GM23338 (cell line): Measurements from ENCODE around the gene ANKRD63. TPM values are rescaled to one million over a fixed set of nuclear protein-coding genes. Genes with fewer than 3 reads are reported as not detected.

Experiments
- ATAC-seq: fragments of 200-7000 bp; cut with Tn5 transposase; 3 replicates; pipeline ENCODE4 v1.9.1; 2020
- DNase-seq: peaks from one replicate; pipeline ENCODE4 v3.0.0-alpha.2; 2015; ENCODE audit warnings: low spot score
- H2AFZ ChIP-seq: fragments of 200-600 bp; sonication (generic); 2 replicates; pipeline ENCODE4 v1.8.0; 2016; ENCODE audit warnings: antibody characterized with exemption, mild to moderate bottlenecking, moderate library complexity
- H3F3A ChIP-seq: fragments of 200-600 bp; sonication (generic); replicated peaks from 2 replicates; pipeline ENCODE4 v1.8.0; 2017; ENCODE audit warnings: antibody characterized with exemption, mixed run types, low read depth
- H3K27ac ChIP-seq: fragments of 200-600 bp; sonication (generic); 2 replicates; pipeline ENCODE4 v1.6.1; 2016; ENCODE audit warnings: low read depth
- H3K27me3 ChIP-seq: fragments of 200-600 bp; sonication (generic); 2 replicates; pipeline ENCODE4 v1.8.0; 2016; ENCODE audit warnings: mild to moderate bottlenecking, mixed run types, moderate library complexity; ENCODE audit not compliant: insufficient read depth
- H3K36me3 ChIP-seq: fragments of 200-600 bp; sonication (generic); 2 replicates; pipeline ENCODE4 v1.8.0; 2016; ENCODE audit warnings: mild to moderate bottlenecking; ENCODE audit not compliant: insufficient read depth
- H3K4me1 ChIP-seq: fragments of 200-600 bp; sonication (generic); 2 replicates; pipeline ENCODE4 v1.8.0; 2016; ENCODE audit warnings: mild to moderate bottlenecking, moderate library complexity; ENCODE audit not compliant: insufficient read depth
- H3K4me2 ChIP-seq: fragments of 200-600 bp; sonication (generic); 2 replicates; pipeline ENCODE4 v1.7.1; 2017; ENCODE audit warnings: mixed run types
- H3K4me3 ChIP-seq: fragments of 200-600 bp; sonication (generic); 2 replicates; pipeline ENCODE4 v1.6.1; 2016; ENCODE audit warnings: mixed run types
- H3K79me2 ChIP-seq: fragments of 200-600 bp; sonication (generic); replicated peaks from 2 replicates; pipeline ENCODE4 v1.8.0; 2017; ENCODE audit warnings: mild to moderate bottlenecking; ENCODE audit not compliant: insufficient read depth
- H3K9me2 ChIP-seq: fragments of 200-600 bp; sonication (generic); 2 replicates; pipeline ENCODE4 v1.8.0; 2017; ENCODE audit not compliant: insufficient read depth
- H4K20me1 ChIP-seq: fragments of 200-600 bp; sonication (generic); replicated peaks from 2 replicates; pipeline ENCODE4 v1.8.0; 2017; ENCODE audit warnings: mild to moderate bottlenecking; ENCODE audit not compliant: insufficient read depth
- H3K27ac Mint-ChIP-seq: 2 replicates; pipeline ENCODE4 v1.8.0; 2020; ENCODE audit warnings: inconsistent platforms, mild to moderate bottlenecking, moderate library complexity, mixed read lengths
- H3K27me3 Mint-ChIP-seq: 3 replicates; pipeline ENCODE4 v1.8.0; 2022; ENCODE audit warnings: low read depth, mild to moderate bottlenecking, moderate library complexity, mixed read lengths, inconsistent platforms; ENCODE audit not compliant: insufficient read depth, poor library complexity
- H3K36me3 Mint-ChIP-seq: 3 replicates; pipeline ENCODE4 v1.8.0; 2021; ENCODE audit warnings: low read depth, mild to moderate bottlenecking, inconsistent platforms, moderate library complexity, mixed read lengths
- H3K4me1 Mint-ChIP-seq: 3 replicates; pipeline ENCODE4 v1.8.0; 2020; ENCODE audit warnings: mild to moderate bottlenecking, inconsistent platforms, mixed read lengths
- H3K4me3 Mint-ChIP-seq: 3 replicates; pipeline ENCODE4 v1.8.0; 2021; ENCODE audit warnings: moderate library complexity, mild to moderate bottlenecking, inconsistent platforms, mixed read lengths
- H3K9me3 Mint-ChIP-seq: 3 replicates; pipeline ENCODE4 v1.8.0; 2020; ENCODE audit warnings: moderate library complexity, mild to moderate bottlenecking, inconsistent platforms, mixed read lengths
- CREB1 ChIP-seq: fragments of 250-450 bp; sonication (Bioruptor Pico); IDR thresholded peaks from 2 replicates; pipeline ENCODE4 v1.5.0; 2020; ENCODE audit warnings: low read depth, mild to moderate bottlenecking, moderate library complexity
- EZH2 ChIP-seq: fragments of 200-600 bp; sonication (generic); IDR thresholded peaks from one replicate; pipeline ENCODE4 v1.8.0; 2017; ENCODE audit warnings: antibody characterized with exemption, mild to moderate bottlenecking, low read depth; ENCODE audit not compliant: unreplicated experiment
- EZH2phosphoT487 ChIP-seq: fragments of 200-600 bp; sonication (generic); IDR thresholded peaks from one replicate; pipeline ENCODE4 v1.8.1; 2018; ENCODE audit warnings: antibody characterized with exemption; ENCODE audit not compliant: unreplicated experiment
- POLR2AphosphoS5 ChIP-seq: IDR thresholded peaks from 2 replicates; pipeline ENCODE4 v1.6.1; 2016; ENCODE audit warnings: antibody characterized with exemption, low read depth
- ZNF114 ChIP-seq: fragments of 250-450 bp; sonication (Bioruptor Pico); IDR thresholded peaks from 2 replicates; pipeline ENCODE4 v1.5.0; 2020; ENCODE audit warnings: mild to moderate bottlenecking, moderate library complexity
- polyA plus RNA-seq: library from polyadenylated mRNA; unstranded; fragments of >200 nt; fragmentation: Nextera tagmentation; extraction: Ambion mirVana; gene quantifications from 2 replicates; pipeline ENCODE4 v1.2.1, GENCODE V29; 2016
- total RNA-seq: library from RNA; depleted of rRNA; stranded (reverse); fragments of >200 nt; shearing (Covaris generic); gene quantifications from 2 replicates; pipeline ENCODE4 v1.2.3, GENCODE V29; 2014
- TF ChIP-seq, protein P1 (sequence below), 2 experiments: fragments of 200-600 bp in 1 of 2; sonication (generic) in 1 of 2; conservative IDR thresholded peaks; 2 replicates each; pipeline versions ENCODE4 v1.5.1 to v1.6.1; 2016 to 2017; ENCODE audit warnings: antibody characterized with exemption in 2 of 2, low read depth in 2 of 2, mild to moderate bottlenecking in 2 of 2, moderate library complexity in 1 of 2
- TF ChIP-seq, protein P2 (sequence below): fragments of 250-450 bp; sonication (Bioruptor Pico); IDR thresholded peaks from 2 replicates; pipeline ENCODE4 v1.5.0; 2020; ENCODE audit warnings: mild to moderate bottlenecking, moderate library complexity
- TF ChIP-seq, protein P3 (sequence below): IDR thresholded peaks from 2 replicates; pipeline ENCODE4 v1.6.1; 2016; ENCODE audit warnings: antibody characterized with exemption

ANKRD63 gene
- total and polyA plus RNA-seq, 2 experiments from 2014 or later, result 0.59 TPM; not detected in 1

DNA sequence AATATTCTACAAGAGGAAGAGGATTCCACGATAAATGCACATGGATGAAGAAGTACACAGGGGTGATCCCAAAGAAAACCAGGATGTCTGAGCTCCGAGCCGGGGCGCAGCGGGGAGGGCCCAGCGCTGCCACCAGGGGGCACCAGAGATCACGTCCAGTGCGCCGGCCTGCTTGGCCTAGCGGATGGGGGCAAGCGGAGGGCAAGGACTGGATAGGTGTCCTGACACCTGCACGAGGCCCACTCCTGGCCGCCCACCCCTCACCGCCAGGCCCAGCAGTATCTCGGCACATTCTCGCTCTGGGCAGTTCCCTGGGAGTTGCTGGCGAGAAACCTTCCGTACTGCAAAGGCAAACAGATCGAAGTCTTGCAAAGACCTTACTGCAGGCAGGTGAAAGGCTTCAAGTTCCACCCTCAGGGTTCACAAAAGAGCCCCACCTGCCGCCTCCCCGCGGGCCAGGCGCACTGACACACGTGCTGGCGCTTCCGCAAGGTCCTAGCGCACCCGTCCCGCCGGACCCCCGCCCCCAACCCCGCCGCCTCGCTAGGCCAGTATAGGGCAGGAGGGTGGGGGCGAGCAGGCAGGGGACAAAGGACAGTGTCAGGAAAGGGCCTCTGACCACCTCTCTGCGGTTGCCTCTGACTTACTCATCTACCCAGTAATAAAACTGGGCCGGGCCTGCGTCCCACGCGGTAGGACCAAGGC lies 3.3 kb downstream of the ANKRD63 start:
- H3K27ac Mint-ChIP-seq, result no peak overlapping the region
- H3K4me2 ChIP-seq, result peak overlapping the region; percentile 86
- peaks cover 53% of the 10 kb centered on the region for H3K4me1 Mint-ChIP-seq
- TF ChIP-seq POLR2AphosphoS5 (no peak), CREB1 (CRISPR knock-in tag) (0 out of 2 replicates have a peak, but pooled peaks have one; percentile 15), EZH2 (no peak)
- TF ChIP-seq, protein P1, sequence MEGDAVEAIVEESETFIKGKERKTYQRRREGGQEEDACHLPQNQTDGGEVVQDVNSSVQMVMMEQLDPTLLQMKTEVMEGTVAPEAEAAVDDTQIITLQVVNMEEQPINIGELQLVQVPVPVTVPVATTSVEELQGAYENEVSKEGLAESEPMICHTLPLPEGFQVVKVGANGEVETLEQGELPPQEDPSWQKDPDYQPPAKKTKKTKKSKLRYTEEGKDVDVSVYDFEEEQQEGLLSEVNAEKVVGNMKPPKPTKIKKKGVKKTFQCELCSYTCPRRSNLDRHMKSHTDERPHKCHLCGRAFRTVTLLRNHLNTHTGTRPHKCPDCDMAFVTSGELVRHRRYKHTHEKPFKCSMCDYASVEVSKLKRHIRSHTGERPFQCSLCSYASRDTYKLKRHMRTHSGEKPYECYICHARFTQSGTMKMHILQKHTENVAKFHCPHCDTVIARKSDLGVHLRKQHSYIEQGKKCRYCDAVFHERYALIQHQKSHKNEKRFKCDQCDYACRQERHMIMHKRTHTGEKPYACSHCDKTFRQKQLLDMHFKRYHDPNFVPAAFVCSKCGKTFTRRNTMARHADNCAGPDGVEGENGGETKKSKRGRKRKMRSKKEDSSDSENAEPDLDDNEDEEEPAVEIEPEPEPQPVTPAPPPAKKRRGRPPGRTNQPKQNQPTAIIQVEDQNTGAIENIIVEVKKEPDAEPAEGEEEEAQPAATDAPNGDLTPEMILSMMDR (conservative IDR thresholded peaks at IDR 0.05; ENCODE audit: low read depth in 2 of 2), result peak; percentile 98
- peaks cover 22% of the 10 kb centered on the region for H3F3A ChIP-seq
- DNase-seq (peak; percentile 87), ATAC-seq (peak; percentile 37)
- H3K9me2 ChIP-seq, result no peaks in the 10 kb centered on the region
- H3K36me3 ChIP-seq, result no peaks in the 10 kb centered on the region
- peaks cover 64% of the 10 kb centered on the region for H3K27me3 Mint-ChIP-seq
- peak overlapping the region; percentile 69 for H3K4me3 Mint-ChIP-seq
- peak overlapping the region; percentile 91 for H2AFZ ChIP-seq
- H3K36me3 Mint-ChIP-seq, result peaks cover 2% of the 10 kb centered on the region; the same call in 2 of the 3 replicates
- no peaks in the 10 kb centered on the region for H4K20me1 ChIP-seq
- no peaks in the 10 kb centered on the region for H3K79me2 ChIP-seq
- H3K4me1 ChIP-seq, result peaks cover 28% of the 10 kb centered on the region
- H3K27me3 ChIP-seq, result peaks cover 64% of the 10 kb centered on the region
- H3K9me3 Mint-ChIP-seq, result no peaks in the 10 kb centered on the region
- H3K4me3 ChIP-seq, result peak overlapping the region; percentile 62
- H3K27ac ChIP-seq, result no peak overlapping the region

DNA sequence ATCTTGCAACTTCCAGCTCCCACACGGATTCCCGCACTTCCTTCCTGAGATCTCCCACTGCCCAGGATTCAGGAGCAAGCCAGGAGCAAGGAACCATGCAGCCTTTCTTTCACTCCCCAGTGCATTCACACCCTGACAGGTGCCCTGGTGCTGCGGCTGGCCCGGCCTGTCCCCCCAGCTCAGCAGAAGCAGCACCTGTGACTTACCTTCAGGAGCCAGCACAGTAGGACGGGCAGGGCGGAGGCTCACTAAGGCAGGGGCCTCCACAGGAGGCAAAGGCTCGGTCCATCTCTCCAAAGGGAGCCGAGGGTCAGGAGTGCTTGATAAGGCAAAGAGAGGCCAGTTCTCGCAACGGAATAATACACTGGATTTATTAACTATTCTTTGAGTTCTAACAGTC lies 4.8 kb downstream of the ANKRD63 start:
- no peak overlapping the region for H2AFZ ChIP-seq
- TF ChIP-seq, protein P2, sequence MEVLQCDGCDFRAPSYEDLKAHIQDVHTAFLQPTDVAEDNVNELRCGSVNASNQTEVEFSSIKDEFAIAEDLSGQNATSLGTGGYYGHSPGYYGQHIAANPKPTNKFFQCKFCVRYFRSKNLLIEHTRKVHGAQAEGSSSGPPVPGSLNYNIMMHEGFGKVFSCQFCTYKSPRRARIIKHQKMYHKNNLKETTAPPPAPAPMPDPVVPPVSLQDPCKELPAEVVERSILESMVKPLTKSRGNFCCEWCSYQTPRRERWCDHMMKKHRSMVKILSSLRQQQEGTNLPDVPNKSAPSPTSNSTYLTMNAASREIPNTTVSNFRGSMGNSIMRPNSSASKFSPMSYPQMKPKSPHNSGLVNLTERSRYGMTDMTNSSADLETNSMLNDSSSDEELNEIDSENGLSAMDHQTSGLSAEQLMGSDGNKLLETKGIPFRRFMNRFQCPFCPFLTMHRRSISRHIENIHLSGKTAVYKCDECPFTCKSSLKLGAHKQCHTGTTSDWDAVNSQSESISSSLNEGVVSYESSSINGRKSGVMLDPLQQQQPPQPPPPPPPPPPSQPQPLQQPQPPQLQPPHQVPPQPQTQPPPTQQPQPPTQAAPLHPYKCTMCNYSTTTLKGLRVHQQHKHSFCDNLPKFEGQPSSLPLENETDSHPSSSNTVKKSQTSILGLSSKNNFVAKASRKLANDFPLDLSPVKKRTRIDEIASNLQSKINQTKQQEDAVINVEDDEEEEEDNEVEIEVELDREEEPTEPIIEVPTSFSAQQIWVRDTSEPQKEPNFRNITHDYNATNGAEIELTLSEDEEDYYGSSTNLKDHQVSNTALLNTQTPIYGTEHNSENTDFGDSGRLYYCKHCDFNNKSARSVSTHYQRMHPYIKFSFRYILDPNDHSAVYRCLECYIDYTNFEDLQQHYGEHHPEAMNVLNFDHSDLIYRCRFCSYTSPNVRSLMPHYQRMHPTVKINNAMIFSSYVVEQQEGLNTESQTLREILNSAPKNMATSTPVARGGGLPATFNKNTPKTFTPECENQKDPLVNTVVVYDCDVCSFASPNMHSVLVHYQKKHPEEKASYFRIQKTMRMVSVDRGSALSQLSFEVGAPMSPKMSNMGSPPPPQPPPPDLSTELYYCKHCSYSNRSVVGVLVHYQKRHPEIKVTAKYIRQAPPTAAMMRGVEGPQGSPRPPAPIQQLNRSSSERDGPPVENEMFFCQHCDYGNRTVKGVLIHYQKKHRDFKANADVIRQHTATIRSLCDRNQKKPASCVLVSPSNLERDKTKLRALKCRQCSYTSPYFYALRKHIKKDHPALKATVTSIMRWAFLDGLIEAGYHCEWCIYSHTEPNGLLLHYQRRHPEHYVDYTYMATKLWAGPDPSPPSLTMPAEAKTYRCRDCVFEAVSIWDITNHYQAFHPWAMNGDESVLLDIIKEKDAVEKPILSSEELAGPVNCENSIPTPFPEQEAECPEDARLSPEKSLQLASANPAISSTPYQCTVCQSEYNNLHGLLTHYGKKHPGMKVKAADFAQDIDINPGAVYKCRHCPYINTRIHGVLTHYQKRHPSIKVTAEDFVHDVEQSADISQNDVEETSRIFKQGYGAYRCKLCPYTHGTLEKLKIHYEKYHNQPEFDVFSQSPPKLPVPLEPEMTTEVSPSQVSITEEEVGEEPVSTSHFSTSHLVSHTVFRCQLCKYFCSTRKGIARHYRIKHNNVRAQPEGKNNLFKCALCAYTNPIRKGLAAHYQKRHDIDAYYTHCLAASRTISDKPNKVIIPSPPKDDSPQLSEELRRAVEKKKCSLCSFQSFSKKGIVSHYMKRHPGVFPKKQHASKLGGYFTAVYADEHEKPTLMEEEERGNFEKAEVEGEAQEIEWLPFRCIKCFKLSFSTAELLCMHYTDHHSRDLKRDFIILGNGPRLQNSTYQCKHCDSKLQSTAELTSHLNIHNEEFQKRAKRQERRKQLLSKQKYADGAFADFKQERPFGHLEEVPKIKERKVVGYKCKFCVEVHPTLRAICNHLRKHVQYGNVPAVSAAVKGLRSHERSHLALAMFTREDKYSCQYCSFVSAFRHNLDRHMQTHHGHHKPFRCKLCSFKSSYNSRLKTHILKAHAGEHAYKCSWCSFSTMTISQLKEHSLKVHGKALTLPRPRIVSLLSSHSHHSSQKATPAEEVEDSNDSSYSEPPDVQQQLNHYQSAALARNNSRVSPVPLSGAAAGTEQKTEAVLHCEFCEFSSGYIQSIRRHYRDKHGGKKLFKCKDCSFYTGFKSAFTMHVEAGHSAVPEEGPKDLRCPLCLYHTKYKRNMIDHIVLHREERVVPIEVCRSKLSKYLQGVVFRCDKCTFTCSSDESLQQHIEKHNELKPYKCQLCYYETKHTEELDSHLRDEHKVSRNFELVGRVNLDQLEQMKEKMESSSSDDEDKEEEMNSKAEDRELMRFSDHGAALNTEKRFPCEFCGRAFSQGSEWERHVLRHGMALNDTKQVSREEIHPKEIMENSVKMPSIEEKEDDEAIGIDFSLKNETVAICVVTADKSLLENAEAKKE (CRISPR knock-in tag), result no peak
- TF ChIP-seq EZH2phosphoT487 (no peak), EZH2 (no peak), ZNF114 (CRISPR knock-in tag) (no peak), CREB1 (CRISPR knock-in tag) (no peak)
- TF ChIP-seq, protein P1 (conservative IDR thresholded peaks at IDR 0.05; ENCODE audit: low read depth in 2 of 2), result no peak
- TF ChIP-seq, protein P3, sequence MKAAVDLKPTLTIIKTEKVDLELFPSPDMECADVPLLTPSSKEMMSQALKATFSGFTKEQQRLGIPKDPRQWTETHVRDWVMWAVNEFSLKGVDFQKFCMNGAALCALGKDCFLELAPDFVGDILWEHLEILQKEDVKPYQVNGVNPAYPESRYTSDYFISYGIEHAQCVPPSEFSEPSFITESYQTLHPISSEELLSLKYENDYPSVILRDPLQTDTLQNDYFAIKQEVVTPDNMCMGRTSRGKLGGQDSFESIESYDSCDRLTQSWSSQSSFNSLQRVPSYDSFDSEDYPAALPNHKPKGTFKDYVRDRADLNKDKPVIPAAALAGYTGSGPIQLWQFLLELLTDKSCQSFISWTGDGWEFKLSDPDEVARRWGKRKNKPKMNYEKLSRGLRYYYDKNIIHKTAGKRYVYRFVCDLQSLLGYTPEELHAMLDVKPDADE, result no peak
- H3K4me3 ChIP-seq, result no peak overlapping the region
- H3K27ac ChIP-seq, result no peak overlapping the region
- DNase-seq (no peak), ATAC-seq (no peak)
- no peaks in the 10 kb centered on the region for H3K36me3 ChIP-seq
- peaks cover 52% of the 10 kb centered on the region for H3K27me3 Mint-ChIP-seq
- peaks cover 48% of the 10 kb centered on the region for H3K4me1 Mint-ChIP-seq
- no peak overlapping the region for H3K27ac Mint-ChIP-seq
- peaks cover 48% of the 10 kb centered on the region for H3K27me3 ChIP-seq
- no peaks in the 10 kb centered on the region; the same call in 2 of the 3 replicates for H3K36me3 Mint-ChIP-seq
- no peaks in the 10 kb centered on the region for H3K9me3 Mint-ChIP-seq
- H3K4me2 ChIP-seq, result 0 out of 2 replicates have a peak overlapping the region, but pooled peaks have one; percentile 32
- H4K20me1 ChIP-seq, result no peaks in the 10 kb centered on the region
- H3F3A ChIP-seq, result peaks cover 16% of the 10 kb centered on the region
- no peak overlapping the region for H3K4me3 Mint-ChIP-seq
- no peaks in the 10 kb centered on the region for H3K79me2 ChIP-seq
- H3K9me2 ChIP-seq, result no peaks in the 10 kb centered on the region
- peaks cover 28% of the 10 kb centered on the region for H3K4me1 ChIP-seq
